Activated naive CD4-positive, alpha-beta T cell treated with anti-CD3 and anti-CD28 coated beads, Interleukin-2, amount 50 U/mL, for 24 hours (primary cell): ENCODE measurements around the gene CES3.
A peak's percentile ranks its signal among the peaks of the same experiment; 100 is the strongest.
"Not testable (repeated sequence)": the region's sequence is repeated elsewhere in the genome, so short reads cannot be mapped to it uniquely, and the experiment has no call there.

ENCODE experiments used
- H3K27ac Mint-ChIP-seq: one replicate; pipeline ENCODE4 v1.8.0; 2021; ENCODE audit warnings: mild to moderate bottlenecking, mixed read lengths
- H3K27me3 Mint-ChIP-seq: one replicate; pipeline ENCODE4 v1.8.0; 2021; ENCODE audit warnings: mixed read lengths
- H3K36me3 Mint-ChIP-seq: one replicate; pipeline ENCODE4 v1.8.0; 2021; ENCODE audit warnings: mixed read lengths
- H3K4me1 Mint-ChIP-seq: one replicate; pipeline ENCODE4 v1.8.0; 2021; ENCODE audit warnings: mixed read lengths
- H3K4me3 Mint-ChIP-seq: one replicate; pipeline ENCODE4 v1.8.0; 2021; ENCODE audit warnings: mild to moderate bottlenecking, mixed read lengths
- H3K9me3 Mint-ChIP-seq: one replicate; pipeline ENCODE4 v1.8.0; 2021; ENCODE audit warnings: mixed read lengths

The CES3 gene

DNA sequence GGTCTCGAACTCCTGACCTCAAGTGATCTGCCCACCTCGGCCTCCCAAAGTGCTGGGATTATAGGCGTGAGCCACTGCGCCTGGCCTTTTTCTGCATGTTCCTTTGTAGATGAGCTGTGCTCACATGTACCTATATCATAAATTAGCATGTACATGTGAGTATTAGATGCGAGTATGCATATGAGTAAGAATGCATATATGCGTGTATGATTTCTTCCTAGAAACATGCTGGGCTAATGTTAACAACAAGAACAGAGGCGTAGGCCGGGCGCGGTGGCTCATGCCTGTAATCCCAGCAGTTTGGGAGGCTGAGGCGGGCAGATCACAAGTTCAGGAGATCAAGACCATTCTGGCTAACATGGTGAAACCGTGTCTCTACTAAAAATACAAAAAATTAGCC is 32.5 kb downstream of the CES3 start:
- H3K27me3 Mint-ChIP-seq, H3K4me1 Mint-ChIP-seq: not testable (repeated sequence)
- H3K27ac Mint-ChIP-seq: peak overlapping the region; percentile 30

DNA sequence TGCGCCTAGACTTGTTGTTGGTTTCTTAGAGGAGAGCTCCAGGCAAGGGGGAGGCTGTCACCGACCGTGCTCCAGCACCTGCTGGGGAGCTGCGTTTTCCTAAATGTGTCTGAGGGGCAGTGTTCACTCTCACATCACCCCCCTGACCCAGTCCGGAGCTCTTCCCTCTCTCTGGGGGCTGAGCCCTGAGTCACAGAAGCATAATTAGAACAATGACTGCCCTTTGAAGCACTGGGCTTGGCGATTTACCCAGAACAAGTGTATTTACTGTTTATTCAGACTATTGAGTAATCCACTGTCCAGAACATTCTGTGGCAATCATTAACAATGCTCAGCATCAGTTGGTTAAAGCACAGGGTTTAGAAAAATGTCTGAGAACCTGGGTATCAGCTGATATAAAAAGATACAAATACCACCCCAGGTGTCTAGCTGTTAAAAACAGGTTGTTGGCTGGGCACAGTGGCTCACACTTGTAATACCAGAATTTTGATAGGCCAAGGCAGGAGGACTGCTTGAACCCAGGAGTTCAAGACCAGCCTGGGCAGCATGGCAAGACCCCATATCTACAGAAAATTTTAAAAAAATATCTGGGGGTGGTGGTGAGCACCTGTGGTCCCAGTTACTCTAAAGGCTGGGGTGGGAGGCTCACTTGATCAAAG is 35.4 kb downstream of the CES3 start:
- H3K27me3 Mint-ChIP-seq: no peaks in the 10 kb centered on the region
- no peaks in the 10 kb centered on the region for H3K9me3 Mint-ChIP-seq
- no peaks in the 10 kb centered on the region for H3K36me3 Mint-ChIP-seq
- H3K4me1 Mint-ChIP-seq: peaks cover 8% of the 10 kb centered on the region
- no peak overlapping the region for H3K4me3 Mint-ChIP-seq
- no peak overlapping the region for H3K27ac Mint-ChIP-seq

More for the DNA sequence above, 32.5 kb downstream of the CES3 start:
- H3K36me3 Mint-ChIP-seq, H3K4me3 Mint-ChIP-seq, H3K9me3 Mint-ChIP-seq: not testable (repeated sequence)

DNA sequence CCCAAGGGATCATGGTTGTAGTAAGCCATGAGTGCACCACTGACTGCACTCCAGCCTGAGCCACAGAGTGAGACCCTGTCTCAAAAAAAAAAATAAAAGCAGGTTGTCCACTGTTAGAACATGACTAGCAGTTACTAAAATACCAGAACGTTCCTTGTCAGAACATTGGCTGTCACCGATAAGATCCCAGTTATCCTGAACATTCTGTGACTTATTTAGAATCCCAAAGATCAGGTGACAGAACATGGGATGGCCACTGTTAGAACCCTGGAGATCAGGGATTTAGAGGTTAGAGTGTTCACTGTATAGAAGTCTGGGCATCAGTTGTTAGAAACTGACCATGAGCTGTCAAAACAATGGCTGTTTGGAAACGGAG is 35.9 kb downstream of the CES3 start:
- H3K4me1 Mint-ChIP-seq: peaks cover 13% of the 10 kb centered on the region
- no peaks in the 10 kb centered on the region for H3K9me3 Mint-ChIP-seq
- no peak overlapping the region for H3K27ac Mint-ChIP-seq
- H3K36me3 Mint-ChIP-seq: no peaks in the 10 kb centered on the region
- no peaks in the 10 kb centered on the region for H3K27me3 Mint-ChIP-seq
- no peak overlapping the region for H3K4me3 Mint-ChIP-seq

DNA sequence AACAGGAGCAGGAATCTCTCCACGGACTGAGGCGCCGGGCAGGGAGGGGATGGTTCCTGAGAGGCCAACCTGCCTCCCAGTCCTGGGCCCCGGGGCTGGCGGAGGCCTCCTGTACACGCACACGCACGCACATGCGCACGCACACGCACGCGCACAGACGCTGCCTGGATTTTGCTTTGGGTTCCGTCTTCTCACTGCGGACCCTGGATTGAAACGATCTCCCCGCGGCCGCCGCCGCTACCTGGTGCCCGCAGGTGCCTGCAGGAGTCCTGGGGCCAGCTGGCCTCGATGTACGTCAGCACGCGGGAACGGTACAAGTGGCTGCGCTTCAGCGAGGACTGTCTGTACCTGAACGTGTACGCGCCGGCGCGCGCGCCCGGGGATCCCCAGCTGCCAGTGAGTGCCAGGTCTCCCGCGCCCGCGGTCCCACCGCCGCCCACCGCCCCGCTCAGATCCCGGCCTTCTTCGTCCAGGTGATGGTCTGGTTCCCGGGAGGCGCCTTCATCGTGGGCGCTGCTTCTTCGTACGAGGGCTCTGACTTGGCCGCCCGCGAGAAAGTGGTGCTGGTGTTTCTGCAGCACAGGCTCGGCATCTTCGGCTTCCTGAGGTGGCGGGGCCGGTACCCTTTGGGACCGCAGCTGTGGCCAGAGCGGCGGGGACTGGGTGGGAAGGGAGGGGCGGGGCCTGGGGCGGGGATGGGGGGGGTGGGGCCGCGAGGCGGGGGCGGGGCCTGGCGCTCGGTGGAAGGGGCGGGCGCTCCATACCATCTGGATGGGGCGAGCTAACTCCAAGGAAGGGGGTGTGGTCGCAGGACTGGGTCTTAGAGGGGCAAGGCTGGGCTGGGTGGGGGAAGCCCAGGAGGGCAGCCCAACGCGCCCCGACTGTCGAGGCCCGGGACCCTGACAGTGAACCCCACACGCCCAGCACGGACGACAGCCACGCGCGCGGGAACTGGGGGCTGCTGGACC is 39.6 kb downstream of the CES3 start:
- Mint-ChIP-seq H3K36me3 (no peaks in the 10 kb centered on the region), H3K4me3 (peak overlapping the region; percentile 89), H3K27me3 (no peaks in the 10 kb centered on the region), H3K9me3 (no peaks in the 10 kb centered on the region), H3K27ac (peak overlapping the region; percentile 87), H3K4me1 (peaks cover 18% of the 10 kb centered on the region)

DNA sequence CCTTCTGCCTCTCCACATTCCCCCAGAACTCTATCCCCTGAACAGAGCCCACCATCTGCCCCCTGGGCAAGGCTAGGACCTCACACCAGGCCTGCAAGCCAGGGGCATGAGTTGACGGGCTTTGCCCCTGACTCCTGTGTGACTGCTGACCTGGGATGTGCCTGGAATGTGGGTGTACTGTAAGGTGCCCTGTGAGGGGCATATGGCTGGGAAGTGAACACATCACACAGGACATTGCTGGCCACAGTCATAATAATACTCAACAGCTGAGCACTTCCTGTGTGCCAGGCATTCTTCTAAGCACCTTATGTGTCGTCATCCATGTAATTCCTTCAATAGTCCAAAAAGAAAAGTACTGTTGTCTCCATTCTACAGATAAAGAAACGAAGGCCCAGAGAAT is 40.7 kb downstream of the CES3 start:
- Mint-ChIP-seq H3K36me3 (no peaks in the 10 kb centered on the region), H3K4me3 (peak overlapping the region; percentile 63), H3K27me3 (no peaks in the 10 kb centered on the region), H3K4me1 (peaks cover 18% of the 10 kb centered on the region), H3K9me3 (no peaks in the 10 kb centered on the region), H3K27ac (no peak overlapping the region)

DNA sequence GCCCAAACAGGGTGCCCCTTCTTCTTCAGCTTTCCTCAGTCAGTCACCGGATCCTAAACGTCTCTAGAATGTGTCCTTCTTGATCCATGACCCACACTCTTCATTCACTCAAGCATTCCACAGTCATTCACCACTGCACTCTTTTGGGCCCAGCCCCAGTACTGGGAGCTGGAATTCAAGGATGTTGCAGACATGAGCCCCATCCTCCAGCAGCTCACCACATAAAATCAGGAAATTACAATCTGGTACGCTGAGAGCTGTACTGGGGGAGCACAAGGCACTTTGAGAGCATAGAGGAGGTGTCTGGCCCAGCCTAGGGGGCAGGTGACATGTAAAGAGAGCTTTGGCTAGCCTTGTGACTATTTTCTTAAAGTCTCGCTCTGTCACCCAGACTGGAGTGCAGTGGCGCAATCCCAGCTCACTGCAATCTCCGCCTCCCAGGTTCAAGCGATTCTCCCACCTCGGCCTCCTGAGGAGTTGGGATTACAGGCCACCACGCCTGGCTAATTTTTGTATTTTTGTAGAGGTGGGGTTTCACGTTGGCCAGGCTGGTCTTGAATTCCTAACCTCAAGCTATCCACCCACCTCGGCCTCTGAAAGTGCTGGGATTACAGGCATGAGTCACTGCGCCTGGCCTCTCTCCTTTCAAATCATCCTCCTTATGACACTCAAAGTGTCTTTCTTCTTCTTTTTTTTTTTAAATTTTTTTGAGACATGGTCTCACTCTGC is 46.0 kb downstream of the CES3 start:
- Mint-ChIP-seq H3K9me3 (no peaks in the 10 kb centered on the region), H3K36me3 (no peaks in the 10 kb centered on the region), H3K27me3 (no peaks in the 10 kb centered on the region), H3K27ac (no peak overlapping the region), H3K4me1 (peaks cover 4% of the 10 kb centered on the region), H3K4me3 (no peak overlapping the region)

DNA sequence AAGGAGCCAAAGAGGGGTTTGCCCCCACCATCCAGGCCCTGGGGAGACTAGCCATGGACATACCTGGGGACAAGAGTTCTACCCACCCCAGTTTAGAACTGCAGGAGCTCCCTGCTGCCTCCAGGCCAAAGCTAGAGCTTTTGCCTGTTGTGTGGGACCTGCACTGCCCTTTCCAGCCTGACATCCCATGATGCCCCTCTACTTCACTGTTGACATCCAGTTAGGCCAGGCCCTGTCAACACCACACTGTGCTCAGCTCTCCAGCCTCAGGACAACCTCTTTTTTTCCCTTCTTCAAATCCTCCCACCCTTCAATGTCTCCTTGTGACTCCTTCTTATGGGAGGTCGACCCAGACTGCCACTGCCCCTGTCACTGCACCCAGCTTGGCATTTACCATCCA is 48.1 kb downstream of the CES3 start:
- H3K27me3 Mint-ChIP-seq: no peaks in the 10 kb centered on the region
- no peaks in the 10 kb centered on the region for H3K4me1 Mint-ChIP-seq
- no peak overlapping the region for H3K4me3 Mint-ChIP-seq
- H3K36me3 Mint-ChIP-seq: no peaks in the 10 kb centered on the region
- H3K27ac Mint-ChIP-seq: no peak overlapping the region
- no peaks in the 10 kb centered on the region for H3K9me3 Mint-ChIP-seq

DNA sequence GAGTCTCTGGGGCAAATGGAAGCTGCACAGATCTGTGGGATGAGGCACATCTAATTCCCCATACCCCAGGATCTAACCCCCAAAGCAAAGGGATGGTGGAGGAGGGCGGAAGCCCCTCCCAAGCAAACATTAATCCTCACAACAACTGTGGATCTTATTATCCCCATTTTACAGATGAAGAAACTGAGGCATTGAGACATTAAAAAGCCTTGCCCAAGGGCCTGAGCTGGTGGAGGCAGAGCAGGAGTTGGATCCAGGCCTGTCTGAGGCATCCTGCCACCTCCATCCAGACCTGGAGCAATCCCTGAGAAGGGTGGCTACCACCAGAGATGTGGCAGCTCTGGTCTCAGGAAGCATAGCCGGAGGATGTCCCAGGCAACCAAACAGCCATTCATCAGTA is 50.2 kb downstream of the CES3 start:
- H3K9me3 Mint-ChIP-seq: no peaks in the 10 kb centered on the region
- no peak overlapping the region for H3K4me3 Mint-ChIP-seq
- no peak overlapping the region for H3K27ac Mint-ChIP-seq
- no peaks in the 10 kb centered on the region for H3K4me1 Mint-ChIP-seq
- H3K36me3 Mint-ChIP-seq: no peaks in the 10 kb centered on the region
- no peaks in the 10 kb centered on the region for H3K27me3 Mint-ChIP-seq

DNA sequence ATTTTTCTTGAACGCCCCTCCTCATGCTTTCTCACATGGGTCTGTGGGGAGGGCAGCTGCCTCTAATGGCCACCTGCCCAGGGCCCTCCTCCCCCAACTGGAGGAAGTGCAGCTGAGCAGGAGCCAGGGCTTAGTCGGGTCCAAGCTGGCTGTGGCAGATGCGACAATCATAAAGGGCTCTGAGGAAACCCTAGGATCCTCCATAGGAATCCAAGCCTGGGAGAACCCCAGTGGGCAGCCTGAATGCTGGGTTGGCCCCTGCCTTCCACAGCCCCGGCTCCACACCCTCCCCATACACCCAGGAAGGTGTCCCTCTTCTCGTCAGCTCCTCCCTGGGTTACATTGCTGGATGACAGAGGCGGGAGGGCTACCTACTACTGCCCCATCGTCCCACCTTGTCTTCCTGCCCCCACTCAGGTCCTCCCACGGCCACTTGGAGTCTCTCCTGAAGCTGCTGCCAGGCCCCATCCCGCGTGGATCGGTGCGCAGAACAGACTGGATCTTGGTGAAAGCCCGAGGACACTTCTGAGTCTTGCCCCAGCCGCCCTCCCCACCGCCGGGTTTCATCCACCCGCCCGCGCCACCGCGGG is 52.3 kb downstream of the CES3 start:
- Mint-ChIP-seq H3K4me1 (no peaks in the 10 kb centered on the region), H3K36me3 (no peaks in the 10 kb centered on the region), H3K27me3 (no peaks in the 10 kb centered on the region), H3K27ac (no peak overlapping the region), H3K9me3 (no peaks in the 10 kb centered on the region), H3K4me3 (peak overlapping the region; percentile 59)

DNA sequence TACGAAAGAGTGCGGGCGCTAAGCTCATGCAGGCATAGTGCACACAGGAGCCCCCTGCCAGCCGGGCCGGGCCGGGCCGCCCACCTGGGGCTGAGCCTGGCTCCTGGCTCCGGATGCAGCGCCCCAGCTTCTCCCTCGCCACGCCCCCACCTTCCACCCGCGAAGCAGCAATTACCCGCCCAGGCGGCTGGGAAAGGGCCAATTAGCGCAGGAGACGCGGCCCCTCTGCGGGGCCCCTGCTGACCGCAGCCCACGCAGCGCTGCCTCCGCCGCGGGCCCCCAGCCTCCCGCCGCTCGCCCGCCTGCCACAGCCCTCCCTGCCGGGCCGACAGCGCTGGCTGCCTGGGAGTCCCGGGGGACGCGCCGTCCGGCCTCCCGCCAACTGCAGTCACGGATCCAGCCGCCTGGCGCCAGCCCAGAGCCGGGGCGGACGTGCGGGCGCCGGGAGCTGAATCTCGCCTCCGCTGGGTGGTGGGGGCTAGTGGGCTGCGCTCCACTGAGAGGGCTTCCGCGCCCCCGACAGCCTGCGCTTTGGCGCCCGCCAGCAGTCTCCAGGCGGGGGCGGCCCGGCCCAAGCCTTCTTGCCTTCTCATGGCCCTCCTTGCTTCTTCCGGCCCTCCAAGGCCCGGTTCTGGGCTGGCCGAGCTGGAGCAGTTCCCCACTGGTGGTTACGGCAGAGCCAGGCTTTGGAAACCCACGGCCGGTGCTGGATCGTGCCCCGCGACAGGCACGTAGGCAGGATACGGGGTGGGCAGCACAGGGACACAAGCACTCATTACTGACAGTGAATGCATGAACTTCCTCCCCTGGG is 53.0 kb downstream of the CES3 start:
- Mint-ChIP-seq H3K27ac (no peak overlapping the region), H3K4me1 (no peaks in the 10 kb centered on the region), H3K9me3 (no peaks in the 10 kb centered on the region), H3K4me3 (peak overlapping the region; percentile 76), H3K27me3 (no peaks in the 10 kb centered on the region), H3K36me3 (no peaks in the 10 kb centered on the region)

DNA sequence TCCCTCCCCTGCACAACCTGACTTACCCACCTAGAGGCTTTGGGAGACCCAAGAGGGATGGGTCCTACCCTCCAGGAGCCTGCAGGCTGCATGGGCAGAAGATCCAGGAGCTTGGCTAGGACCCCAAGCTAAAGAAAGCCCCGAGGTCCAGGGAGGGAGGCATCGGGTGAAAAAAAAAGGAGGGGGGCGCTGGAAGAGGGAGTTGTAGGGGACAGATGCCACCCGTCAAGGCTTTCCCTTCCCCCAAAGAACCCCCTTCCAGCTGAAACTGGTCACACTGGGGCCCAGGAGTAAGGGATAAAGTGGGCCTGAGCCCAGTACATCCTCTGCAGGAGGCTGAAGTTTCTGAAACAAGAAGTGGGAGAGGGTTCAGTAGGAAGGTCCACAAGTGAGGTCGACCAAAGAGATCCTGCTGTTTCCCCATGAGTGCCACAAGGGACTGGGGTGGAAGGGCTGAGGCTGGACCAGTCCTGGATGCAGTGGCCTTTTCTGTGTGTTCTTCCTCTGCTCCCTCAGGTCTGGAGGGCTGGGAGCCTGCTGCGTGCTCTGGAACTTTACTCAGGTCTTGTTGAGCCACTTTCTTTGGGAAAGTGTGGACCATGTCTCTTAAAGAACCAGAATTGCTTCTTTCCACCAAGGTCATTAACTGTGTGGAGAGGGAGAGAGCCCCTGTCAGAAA is 53.7 kb downstream of the CES3 start:
- Mint-ChIP-seq H3K4me3 (peak overlapping the region; percentile 76), H3K36me3 (no peaks in the 10 kb centered on the region), H3K4me1 (no peaks in the 10 kb centered on the region), H3K27me3 (no peaks in the 10 kb centered on the region), H3K9me3 (no peaks in the 10 kb centered on the region), H3K27ac (no peak overlapping the region)

DNA sequence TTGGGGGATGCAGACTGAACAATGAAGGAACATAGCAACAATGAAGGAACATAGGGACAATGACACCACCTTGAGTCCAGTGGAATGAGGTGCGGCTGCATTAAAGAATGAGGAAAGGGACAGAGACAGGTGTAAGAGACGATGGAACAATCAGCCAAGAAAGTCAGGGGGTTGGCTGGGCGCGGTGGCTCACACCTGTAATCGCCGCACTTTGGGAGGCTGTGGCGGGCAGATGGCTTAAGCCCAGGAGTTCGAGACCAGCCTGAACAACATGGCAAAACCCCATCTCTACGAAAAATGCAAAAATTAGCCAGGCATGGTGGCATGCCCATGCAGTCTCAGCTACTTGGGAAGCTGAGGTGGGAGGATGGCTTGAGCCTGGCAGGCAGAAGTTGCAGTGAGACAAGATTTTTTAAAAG is 54.3 kb downstream of the CES3 start:
- H3K4me3 Mint-ChIP-seq: no peak overlapping the region
- no peaks in the 10 kb centered on the region for H3K27me3 Mint-ChIP-seq
- no peaks in the 10 kb centered on the region for H3K9me3 Mint-ChIP-seq
- no peaks in the 10 kb centered on the region for H3K36me3 Mint-ChIP-seq
- H3K4me1 Mint-ChIP-seq: no peaks in the 10 kb centered on the region
- H3K27ac Mint-ChIP-seq: no peak overlapping the region

DNA sequence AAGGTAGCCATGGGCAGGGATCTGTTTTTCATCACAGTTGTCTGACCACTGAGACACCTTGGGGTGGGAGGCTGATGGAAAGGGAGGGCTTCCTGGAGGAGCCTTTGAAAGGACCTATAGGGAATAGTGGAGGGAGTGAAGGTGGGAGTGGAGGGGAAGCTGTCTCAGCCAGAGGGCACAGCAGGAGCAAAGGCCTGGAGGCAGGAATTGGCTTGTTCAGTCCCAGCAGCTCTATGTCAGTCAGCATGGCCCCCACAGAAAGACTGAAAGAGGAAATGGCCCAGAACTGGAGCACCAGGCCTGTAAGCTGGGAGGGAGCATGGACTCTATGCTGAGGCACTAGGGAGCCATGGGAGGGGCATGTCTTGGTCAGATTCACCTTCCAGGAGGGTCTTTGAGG is 55.1 kb downstream of the CES3 start:
- H3K27ac Mint-ChIP-seq: no peak overlapping the region
- no peaks in the 10 kb centered on the region for H3K27me3 Mint-ChIP-seq
- H3K9me3 Mint-ChIP-seq: no peaks in the 10 kb centered on the region
- H3K4me1 Mint-ChIP-seq: no peaks in the 10 kb centered on the region
- H3K36me3 Mint-ChIP-seq: no peaks in the 10 kb centered on the region
- no peak overlapping the region for H3K4me3 Mint-ChIP-seq

DNA sequence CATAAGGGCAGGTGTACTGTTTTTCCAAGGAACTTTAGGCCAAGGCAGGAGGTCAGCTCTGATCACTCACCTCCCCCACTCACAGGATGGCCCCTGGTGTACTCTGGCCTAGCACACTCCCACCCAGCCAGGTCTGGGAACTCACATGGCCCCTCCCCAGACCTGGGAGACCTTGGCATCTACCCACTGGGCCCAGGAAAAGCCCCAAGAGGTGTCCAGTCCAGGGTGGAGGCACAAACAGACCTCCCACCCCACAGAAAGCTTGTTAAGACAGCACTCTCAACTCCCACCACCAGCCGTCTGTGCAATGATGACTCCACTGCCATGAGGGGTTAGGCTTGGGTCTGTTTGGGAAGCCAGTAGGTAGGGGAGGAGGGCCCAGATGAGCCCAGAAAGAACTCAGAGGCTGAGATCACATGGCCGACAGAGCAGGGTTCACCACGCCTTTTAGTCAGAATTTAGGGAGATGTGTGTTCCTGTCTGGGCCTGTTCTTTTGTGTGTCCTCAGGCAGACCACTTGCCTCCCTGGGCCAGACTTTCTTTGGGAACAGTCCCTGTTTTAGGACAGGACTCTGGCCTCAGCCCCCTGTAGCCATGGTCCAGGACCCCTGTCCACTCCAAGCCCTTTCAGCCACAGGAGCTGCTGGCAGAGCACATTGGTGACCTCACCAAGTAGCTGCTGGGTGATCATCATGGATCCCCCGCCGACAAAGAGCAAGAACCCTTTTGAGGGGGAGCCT is 55.8 kb downstream of the CES3 start:
- Mint-ChIP-seq H3K27ac (no peak overlapping the region), H3K4me3 (no peak overlapping the region), H3K4me1 (no peaks in the 10 kb centered on the region), H3K27me3 (no peaks in the 10 kb centered on the region), H3K9me3 (no peaks in the 10 kb centered on the region), H3K36me3 (no peaks in the 10 kb centered on the region)
